HG03025 (cell line): ENCODE measurements around the gene FOXC1.

Source experiments
- ATAC-seq: cut with Tn5 transposase; IDR thresholded peaks from one replicate; pipeline ENCODE4 v1.9.1; 2021; ENCODE audit warnings: mild to moderate bottlenecking, moderate library complexity; ENCODE audit not compliant: unreplicated experiment, low FRiP score

Gene FOXC1

DNA sequence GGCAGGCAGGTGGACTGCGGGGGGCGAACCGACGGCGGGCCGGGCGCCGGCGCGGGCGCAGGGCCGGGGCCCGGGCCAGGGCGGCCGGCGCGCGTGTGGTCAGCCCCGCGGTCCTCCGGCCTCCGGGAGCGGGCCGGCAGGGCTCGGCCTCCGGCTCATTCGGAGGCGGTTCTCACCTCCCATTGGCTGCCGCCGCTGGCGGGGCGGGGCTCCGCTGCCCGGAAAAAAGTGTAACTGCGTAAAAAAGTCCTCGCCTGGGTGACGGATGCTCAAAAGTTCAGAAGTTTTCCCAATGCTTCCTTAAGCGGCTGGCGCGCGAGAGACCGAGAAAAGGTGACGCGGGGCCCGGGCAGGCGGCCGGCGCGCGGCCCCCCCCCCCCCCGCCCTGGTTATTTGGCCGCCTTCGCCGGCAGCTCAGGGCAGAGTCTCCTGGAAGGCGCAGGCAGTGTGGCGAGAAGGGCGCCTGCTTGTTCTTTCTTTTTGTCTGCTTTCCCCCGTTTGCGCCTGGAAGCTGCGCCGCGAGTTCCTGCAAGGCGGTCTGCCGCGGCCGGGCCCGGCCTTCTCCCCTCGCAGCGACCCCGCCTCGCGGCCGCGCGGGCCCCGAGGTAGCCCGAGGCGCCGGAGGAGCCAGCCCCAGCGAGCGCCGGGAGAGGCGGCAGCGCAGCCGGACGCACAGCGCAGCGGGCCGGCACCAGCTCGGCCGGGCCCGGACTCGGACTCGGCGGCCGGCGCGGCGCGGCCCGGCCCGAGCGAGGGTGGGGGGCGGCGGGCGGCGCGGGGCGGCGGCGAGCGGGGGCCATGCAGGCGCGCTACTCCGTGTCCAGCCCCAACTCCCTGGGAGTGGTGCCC lies at the start of gene FOXC1:
Gene FOXC1, plus strand, starts transcription at position 268 of the 849 bp plus-strand sequence. Its CDS starts 531 bp downstream, at position 799.
- no peak for ATAC-seq

DNA sequence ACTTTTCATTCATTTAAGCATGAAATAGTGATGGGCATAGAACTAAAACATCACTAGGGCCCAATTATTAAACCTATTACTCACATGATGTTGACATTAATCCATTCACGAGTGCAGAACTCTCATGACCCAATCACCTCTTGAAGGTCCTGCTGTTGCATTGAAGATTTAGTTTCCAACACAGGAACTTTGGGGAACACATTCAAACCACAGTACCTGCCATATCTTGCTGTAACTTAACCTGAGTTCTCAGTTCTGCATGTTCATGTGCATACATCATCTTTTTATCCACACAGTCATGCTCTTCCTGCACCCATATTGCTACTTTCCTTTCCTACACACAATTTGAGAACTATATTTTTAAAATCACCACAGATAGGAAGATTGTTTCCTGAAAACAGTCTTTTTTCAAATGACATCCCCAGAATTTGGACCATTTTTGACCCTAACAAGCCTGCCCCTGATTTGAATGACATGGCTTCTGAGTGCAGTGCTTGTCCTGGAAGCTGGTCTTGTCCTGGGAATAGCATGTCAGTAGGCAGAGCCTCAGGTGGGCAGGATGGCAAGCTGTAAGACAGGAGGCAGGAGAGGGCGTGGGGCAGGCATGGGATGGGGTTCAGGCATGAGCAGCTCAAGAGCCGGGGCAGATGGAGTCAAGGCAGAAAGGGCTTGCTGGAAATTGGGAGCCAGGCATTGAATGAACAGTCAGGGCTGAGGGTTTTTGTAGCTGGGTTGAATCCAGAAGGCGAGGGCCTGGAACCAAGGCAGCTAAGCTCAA lies 49.2 kb upstream of the FOXC1 start:
- ATAC-seq: no peak

DNA sequence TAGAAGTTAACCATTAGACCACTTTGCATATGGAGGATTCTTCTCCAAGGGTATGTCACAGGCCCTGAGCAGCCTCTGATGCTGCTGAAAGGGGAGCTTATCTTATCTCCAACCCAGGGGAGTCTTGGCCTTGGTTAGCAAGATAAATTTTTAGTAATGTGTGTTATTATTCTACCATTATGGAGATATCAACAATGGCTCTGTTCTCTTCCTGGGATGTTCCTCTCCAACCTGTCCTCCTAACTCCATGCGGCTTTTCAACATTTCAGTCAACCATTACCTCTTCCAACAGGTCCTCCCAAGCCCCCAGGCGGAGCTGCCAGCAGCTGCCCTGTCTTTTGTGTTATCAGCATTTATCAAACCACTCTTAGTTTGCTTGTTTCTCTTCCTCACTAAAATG lies 48.4 kb upstream of the FOXC1 start:
- no peak for ATAC-seq

DNA sequence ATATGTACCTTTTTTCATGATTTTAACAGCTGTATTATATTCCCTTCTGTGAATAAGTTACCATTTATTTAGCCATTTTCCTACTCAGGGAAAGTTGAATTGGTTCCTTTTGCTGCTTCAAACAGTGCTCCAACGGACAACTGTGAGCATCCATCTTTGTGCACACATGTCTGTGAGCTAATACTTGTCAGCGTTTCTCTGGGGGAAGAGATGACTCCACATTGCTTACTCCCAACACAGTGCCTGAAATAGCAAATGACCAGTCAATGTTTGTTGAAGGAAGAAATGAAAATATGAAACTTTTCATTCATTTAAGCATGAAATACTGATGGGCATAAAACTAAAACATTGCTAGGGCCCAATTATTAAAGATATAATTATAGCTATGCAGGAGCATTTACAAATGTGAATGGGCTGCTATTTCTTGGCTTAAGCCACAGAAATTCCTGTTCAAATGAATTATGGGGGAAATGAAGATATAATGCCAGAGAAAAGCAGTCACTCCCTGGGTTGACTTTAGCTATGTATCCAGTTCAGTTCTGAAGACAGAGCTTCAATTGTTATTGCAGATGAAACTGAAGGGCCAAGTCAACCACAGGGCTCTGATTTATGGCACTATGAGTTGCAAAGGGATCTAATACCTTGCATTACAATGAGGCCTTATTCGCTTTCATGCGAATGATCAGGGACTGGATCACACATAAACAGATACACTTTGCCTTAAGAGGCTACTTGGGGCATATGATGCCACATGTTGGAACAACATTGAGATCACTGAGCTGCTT lies 47.4 kb upstream of the FOXC1 start:
- ATAC-seq: no peak

DNA sequence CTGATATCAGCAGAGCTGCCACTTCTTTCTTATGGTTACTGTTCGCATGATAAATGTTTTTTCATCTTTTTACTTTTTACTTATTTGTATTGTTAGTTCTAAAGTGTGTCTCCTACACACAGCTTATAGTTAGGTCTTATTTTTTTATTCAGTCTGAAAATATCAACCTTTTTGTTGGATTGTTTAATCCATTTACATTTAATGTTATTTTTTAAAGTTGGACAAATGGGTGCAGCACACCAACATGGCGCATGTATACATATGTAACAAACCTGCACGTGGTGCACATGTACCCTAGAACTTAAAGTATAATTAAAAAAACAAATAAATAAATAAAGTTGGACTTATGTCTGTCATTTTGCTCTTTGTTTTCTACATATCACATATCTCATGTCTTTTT lies 40.3 kb upstream of the FOXC1 start:
- no peak for ATAC-seq

DNA sequence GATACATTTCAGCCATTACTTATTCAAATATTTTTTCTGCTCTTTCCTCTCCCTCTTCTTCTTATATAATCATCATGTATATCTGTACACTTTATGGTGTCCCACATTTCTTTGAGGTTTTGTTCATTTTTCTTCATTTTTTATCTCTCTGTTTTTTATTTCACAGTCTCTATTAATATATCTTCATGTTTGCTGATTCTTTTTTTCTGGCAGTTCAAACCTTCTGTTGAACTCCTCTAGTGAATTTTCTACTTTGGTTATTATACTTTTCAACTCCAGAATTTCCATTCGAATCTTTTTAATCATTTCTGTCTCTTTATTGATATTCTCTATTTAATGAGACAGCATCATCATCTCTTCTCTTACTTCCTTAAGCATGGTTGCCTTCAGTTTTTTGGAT lies 38.9 kb upstream of the FOXC1 start:
- no peak for ATAC-seq

DNA sequence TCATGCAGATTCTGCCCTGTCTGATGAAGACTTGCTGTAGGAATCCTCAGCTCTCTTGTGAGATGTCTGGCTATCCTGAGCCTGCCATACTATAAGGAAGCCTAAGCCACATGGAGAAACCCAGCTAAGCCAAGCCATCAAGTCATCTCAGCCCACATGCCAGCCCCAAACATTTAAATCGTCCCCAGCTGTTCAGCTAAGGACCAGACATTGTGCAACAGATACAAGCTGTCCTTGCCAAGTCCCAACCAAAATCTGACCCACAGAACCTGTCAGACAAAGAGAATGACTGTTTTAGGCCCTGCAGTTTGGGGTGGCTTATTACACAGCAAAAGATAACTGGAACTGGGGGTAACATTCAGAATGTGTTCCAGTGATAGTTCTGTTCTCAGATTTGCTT lies 36.8 kb upstream of the FOXC1 start:
- ATAC-seq: no peak

DNA sequence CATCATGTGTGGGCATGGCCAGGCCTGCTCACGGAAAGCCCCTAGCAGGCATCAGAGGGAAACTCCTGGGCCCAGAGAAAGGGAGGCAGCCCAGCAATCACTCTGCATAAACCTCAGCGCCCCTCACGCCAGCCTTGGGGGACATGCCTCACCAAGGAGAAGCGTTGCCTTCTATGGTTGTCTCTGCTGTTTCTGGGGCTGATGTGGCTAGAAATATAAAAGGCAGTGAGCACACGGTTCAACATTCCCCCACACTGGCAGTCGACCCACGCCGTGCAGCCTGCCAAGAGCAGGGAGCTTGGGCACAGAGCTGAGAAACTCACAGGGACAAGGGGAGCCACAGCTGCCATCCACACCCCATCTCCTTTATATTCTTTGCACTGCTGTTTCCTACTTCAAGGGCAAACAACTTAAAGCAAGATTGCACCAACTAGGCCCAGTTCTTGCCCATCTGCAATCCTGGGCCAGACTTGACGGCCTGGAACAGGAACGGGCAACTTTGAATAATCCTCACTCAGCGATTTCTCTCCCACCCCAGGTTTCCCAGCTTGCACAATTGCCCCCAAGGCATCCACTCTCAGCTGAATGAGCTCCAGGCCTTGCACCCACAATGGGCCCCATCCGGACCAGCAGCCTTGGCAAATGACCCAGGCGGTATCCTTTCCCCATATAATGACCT lies 35.5 kb upstream of the FOXC1 start:
- no peak for ATAC-seq

DNA sequence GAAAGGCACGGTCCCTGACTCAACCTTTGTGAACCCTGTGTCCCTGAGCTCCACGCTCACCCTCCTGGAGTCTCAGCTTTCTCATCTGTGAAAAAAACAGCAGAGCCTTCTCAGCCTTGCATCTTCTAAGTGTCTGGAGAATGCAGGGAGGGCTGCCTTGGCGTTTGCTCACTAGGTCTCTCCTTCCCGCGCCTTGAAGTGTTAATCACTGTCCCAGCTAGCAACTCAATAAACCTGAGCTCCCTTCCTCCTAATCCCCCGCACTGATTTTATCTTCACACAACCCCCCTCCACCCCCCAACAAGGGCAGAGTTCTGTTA lies 34.9 kb upstream of the FOXC1 start:
- no peak for ATAC-seq

DNA sequence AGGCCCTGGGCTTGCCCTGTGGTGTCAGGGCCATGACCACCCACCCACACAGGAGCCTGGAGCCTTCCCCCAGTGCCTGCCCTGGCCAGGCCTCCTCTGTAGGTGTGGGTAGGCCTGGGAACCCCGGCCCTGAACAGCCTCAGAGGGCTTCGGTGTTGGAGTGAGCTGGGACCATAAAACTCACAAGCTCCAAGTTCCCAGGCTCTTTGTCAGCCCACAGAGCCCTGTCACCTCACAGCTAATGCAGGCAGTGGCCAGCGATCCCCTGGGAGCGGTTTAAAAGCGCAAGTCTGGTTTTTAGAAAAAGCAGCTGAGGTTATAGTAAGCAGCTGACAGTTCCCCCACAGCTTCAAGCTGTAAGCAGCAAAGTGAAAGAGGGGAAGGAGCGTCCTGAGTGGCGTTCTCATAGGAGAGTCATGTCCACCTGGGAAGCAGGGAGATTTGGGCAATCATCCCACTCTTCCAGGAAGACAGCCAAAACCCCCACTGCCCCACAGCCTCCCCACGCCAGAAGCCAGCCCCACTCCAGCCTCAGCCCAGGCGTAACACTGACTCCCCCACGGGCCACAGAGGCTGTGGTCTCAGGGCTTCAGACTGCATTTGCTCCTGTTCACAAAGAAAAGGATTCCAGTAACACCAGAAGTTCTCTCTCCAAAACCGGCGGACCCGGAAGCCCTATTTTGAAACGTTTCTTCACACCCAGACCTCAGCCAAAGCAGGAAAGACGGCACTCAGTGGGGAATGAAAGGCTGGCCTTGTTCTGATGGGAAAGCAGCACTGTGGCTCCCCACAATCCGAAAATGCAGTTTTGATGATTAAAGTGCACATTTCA lies 34.3 kb upstream of the FOXC1 start:
- no peak for ATAC-seq

DNA sequence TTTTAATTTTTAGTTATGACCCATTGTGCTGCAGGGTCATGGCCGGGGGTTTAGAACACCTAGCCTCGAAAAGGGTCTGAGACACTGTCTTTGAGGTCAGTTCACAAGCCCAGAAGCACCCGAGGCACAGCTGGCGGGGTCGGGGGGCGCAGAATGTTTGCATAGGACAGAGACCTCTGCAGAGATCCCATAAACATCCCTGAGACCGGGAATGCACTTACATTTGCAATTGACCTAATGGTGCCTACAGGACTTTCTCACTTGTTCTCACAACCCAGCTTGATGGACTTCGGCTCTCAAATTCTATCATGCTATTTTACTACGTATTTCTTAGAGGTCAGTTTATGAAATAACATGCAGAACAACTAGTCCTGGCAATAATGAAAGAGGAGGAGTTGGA lies 33.5 kb upstream of the FOXC1 start:
- ATAC-seq: no peak

DNA sequence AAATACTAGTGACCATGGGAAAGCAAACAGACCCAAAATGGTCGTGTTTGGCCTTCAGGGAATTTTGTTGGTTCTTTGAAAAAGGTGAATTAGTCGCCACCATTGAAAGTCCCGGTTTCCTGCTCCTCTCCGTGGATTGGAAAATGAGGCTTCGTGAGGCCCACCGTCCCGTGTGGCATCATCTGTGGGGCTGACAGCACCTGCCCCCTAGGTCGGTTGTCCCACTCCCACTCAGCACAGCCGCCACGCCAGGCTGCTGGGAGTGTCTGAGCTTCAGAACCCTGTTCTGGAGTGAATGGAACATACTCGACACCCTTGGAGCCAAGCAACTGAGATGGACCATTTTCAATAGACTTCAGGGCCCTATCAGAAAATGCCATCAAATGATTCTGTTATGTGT lies 33.0 kb upstream of the FOXC1 start:
- ATAC-seq: no peak

DNA sequence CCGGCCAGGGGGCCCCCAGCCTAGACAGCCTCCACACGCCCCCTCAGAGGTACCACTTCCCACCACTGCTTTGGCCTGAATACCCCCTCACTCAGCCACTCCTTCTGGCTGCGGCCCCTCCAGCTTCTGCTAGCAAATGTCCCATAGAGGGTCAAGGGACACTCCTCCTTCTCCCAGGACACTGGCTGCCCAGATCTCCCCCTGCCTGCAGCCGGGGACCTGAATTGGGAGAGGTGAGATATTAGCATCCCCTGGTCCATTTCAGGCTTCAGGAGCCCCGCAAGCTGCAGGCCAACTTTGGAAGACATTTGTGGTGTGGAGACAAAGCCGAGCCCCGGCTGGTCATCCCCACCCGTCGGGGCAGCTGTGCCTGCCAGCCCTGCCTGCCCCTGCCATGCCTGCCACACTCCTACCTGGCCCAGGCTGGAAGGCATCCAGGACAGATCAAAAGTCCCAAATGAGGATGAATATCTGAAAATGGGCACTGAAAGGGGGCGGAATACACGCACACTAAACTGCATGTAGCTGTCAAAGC lies 32.5 kb upstream of the FOXC1 start:
- no peak for ATAC-seq

DNA sequence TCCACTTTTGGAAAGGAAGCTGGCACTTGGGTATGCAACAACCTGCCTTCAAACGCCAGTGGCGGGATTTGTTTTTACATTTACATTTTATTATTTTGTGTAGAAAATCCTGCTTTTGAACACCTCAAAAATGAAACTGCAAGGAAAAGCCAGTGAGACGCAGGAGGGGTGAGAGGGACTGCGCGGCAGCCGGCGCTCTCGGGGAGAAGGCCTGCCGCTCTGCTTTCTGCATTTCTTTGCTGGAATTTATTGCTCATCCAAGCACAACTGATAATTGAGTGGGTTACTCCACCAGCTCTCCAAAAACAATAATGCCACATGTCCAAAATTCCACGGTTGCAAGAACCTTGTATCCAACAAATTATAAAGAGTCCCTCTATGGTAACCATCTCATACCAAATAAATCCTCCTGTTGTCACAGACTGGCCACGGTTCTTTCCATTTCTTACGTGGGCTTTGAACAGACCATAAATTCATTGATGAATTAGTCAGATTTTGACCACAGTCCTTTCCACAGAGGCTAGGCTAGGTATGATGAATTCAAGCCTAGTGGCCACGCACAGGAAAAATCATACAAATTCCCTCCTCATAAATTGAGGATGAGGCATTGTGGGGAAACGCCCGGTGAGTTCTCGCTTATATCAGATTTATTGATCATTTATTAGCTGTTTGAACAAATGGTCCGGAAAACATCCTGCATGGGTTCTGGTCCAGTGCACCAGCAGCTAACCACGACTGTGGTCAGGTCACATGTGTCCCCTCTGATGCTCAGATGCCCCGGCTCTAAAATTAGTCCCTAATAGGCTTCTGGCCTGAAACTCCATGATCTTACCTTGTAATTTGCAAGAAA lies 31.6 kb upstream of the FOXC1 start:
- ATAC-seq: no peak

DNA sequence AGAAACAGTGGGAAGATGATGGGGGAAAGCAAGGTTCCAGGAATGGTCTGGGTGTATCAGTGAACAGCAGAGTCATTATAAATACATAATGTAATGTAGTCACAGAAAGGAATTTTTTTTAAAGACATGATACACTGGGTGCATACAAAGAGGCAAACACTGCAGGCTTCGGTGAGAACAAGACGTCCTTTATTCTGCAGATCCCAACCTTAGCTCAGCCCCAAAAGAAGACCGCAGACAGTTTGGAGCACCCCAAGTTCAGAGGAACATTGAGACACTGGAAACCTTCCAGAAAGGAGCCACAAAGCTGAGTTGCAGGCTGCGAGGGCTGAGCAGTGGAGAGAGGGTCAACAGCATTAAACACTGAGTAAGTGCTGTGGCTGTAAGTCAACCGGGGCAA lies 30.6 kb upstream of the FOXC1 start:
- ATAC-seq: no peak

DNA sequence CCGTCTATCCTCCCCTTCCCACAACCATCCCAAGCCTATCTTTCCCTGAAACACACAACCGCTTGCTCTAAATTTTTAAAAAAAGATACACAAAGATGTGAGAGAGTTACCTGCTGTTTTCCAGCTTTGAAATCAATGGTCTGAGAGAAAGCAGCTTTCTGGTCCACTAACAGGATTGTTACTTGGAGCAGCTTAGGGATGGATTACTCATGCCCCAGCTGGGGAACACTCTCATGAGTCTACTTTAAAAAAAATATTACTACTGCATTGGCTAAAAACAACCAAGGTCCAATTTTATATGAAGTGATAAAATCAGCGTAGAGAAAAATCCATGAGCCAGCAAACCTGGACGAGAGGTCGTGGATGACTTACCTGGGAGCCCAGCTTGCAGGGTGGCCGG lies 29.6 kb upstream of the FOXC1 start:
- no peak for ATAC-seq

DNA sequence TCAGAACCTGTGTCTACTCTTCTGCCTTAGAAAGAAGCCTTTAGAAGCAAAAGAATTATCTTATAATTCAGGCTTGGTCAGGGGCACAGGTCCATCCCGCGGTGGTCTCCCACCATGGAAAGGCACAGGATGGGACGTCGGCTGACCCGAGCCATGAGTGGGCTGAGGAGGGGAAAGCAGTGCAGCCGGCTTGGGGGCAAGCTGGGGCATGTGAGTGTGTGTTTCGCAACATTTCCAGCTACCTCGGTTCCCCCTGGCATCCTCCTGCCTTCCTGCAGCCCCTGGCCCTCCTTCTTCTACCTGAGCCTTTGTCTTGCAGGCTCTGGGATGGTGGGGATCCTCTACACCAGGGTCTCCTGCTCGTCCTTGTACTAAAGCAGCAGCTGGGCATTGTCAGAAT lies 29.1 kb upstream of the FOXC1 start:
- ATAC-seq: no peak

DNA sequence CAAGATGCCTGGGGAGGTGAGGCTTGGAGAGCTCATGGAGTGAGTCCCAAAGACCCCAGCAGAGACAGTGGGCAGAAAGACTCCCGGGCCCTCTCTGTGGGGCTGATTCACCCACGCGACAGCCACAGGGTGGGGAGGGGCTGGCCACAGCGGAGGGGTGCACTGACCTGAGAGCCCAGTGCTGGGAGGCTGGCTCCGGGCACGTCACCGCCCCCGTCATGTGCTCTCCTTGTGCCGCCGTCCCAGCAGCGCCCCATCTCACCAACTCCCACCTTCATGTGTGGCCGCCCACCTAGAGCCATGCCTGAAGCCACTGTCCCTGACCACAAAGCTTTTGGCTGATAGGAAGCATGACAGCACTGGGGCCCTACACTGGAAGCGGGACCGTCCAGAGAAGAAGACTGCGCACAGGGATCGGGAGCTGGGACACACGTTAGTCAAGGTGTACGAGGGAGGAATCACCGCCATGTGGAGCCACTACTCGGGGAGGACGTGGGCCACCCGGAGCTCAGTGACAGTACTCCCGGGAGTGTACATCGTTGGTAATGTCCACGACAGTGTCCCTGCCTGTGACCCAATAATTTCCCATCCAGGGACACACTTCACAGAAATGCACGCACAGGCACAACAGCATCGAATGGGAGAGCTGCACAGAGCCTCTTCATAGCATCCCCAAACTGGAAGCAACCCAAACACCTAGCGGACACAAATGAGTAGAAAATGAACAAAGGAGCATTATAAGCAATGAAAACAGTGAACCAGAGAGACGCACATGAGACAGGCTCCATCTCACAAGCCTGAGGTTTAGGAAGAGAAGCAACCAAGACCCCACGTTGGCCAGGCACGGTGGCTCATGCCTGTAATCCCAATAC lies 28.4 kb upstream of the FOXC1 start:
- ATAC-seq: no peak
